ENCODE data around the gene GIPR. TPM values are rescaled to one million over a fixed set of nuclear protein-coding genes. Genes with fewer than 3 reads are reported as not detected.
"Not testable (repeated sequence)": the region's sequence is repeated elsewhere in the genome, so short reads cannot be mapped to it uniquely, and the experiment has no call there.

GIPR gene, protein sequence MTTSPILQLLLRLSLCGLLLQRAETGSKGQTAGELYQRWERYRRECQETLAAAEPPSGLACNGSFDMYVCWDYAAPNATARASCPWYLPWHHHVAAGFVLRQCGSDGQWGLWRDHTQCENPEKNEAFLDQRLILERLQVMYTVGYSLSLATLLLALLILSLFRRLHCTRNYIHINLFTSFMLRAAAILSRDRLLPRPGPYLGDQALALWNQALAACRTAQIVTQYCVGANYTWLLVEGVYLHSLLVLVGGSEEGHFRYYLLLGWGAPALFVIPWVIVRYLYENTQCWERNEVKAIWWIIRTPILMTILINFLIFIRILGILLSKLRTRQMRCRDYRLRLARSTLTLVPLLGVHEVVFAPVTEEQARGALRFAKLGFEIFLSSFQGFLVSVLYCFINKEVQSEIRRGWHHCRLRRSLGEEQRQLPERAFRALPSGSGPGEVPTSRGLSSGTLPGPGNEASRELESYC
- under 0.01 TPM in 1 of 2 replicates, not detected in the other for total RNA-seq

DNA sequence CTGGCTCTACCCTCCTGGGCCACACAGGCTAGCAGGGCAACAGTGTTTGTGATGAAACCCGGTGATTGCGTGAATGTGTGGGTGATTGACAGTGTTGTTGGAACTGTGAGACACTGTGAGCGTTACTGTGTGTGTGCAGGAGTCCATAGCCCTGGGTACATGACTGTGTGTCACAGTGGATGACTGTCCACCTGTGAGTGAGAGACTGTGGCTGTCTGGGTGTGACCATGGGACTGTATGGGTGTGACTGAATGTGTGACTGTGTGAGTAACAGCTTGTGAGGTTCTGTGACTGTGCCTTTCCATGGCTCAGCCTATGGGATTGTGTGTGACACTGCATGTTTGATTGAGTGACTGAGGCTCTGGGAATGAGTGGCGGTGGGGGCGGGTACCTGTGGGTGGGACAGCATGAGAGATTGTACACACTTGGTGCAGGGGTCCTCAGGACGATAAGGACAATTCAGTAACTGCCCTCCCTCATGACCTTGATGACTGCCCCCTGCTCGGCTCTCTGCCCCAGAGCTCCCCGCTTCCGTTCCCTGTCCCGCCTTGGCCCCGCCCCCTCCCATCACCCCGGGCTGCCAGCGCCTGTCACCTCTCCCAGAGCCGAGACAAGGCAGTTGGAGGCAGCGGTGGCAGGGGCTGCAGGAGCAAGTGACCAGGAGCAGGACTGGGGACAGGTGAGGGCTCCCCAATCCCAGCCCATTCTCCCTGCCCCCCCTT is at the start of gene GIPR:
GIPR (plus strand) TSS at position 602 of the 722 bp plus-strand sequence. CDS start 1,300 bp downstream, outside the sequence.
- no peak for DNase-seq (ENCODE audit: low read depth, low spot score)

DNA sequence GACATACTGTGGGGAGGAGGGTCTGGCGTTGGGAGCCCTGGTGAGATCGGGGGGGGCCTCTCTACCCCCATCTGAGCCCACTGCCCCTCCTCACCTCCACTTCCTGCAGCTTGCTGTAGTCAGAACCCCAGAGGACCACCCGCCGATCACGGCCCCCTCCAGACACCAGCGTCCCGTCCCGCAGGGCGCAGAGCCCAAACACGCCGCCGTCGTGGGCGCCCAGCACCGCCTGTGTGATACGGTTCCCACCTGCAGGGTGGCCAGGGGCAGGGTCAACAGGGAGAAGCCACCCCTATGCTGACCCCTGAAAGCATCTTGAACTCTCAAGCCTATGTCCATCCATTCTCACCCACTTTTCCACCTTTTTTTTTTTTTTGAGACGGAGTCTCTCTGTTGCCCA is 46.6 kb upstream of the GIPR start:
- DNase-seq (ENCODE audit: low read depth, low spot score): no peak

DNA sequence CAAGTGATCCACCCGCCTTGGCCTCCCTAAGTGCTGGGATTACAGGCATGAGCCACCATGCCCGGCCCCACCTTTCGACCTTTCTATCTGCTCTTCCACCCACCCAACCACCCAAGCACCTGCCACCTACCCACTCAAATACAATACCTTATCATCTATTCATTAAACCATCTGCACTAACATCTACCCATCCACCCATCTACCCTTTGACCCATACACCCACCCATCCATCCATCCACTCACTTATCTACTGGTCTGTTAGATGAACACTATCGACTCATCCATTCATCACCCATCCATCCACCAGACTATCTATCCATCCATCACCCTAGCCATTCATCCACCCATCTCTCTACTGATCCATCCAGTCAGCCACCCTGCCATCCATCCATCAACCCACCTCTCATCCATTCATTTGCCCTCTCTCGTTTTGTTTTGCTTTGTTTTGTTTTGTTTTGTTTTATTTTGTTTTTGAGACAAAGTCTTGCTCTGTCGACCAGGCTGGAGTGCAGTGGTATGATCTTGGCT is 46.0 kb upstream of the GIPR start:
- DNase-seq (ENCODE audit: low read depth, low spot score): no peak

DNA sequence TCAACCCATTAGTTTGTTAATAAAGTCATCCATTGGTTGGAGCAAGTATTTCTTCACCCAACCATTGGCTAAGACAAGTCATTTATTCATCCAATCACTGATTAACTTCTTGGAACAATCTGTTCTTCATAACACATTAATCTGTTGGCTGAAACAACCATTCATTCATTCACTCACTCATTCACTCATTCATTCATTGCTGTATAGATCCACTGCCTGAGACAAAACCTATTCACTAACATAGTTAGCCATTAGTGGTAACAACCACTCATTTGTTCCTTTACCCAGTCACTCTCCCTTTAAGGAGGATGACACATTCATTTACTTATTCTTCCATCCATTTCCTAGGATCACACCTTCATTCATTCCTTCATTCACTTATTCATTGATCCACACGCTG is 44.0 kb upstream of the GIPR start:
- DNase-seq (ENCODE audit: low read depth, low spot score): no peak

DNA sequence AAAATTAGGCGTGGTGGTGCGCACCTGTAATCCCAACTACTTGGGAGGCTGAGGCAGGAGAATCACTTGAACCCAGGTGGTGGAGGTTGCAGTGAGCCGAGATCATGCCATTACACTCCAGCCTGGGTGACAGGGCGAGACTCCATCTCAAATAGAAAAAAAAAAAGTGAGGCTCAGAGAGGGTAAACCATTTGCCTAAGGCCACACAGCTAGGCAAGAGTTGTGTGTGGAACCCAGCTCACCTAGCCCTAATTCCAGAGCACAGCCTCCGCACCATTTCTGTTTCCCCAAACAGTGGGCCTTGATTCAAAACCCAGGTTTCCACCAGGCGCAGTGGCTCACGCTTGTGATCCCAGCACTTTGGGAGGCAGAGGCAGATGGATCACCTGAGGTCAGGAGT is 39.8 kb upstream of the GIPR start:
- DNase-seq (ENCODE audit: low read depth, low spot score): not testable (repeated sequence)

DNA sequence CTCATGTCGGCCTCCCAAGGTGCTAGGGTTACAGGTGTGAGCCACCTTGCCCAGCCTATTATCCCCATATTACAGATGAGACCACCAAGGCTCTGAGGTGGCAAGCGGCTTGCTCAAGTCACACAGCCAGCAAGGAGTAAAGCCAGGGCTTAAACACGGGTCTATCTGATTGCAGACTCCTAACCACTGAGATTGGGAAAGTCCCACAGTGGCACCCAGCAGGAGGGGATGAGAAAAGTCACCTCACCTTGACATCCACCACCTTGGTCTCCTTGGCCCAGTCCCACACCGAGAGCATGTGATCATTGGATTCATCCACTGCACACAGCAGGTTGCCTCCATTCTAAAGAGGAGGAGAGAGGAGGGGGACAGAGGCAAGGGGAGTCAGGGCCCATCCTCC is 38.3 kb upstream of the GIPR start:
- DNase-seq (ENCODE audit: low read depth, low spot score): no peak

DNA sequence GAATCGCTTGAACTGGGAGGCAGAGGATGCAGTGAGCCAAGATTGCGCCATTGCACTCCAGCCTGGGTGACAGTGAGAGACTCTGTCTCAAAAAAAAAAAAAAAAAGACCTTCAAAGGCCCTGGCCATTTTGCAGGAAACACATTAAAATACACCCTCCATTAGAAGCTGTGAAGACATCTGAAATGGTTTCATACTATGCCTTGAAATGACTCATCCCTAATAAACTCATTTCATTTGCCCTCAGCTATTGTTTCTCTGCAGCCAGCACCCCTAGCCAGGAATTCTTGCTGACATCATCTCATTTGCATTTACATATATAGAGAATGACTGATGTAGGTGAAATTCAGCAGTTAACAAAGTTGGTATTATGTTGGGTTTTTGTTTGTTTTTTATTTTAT is 37.6 kb upstream of the GIPR start:
- DNase-seq (ENCODE audit: low read depth, low spot score): peak; percentile 76

DNA sequence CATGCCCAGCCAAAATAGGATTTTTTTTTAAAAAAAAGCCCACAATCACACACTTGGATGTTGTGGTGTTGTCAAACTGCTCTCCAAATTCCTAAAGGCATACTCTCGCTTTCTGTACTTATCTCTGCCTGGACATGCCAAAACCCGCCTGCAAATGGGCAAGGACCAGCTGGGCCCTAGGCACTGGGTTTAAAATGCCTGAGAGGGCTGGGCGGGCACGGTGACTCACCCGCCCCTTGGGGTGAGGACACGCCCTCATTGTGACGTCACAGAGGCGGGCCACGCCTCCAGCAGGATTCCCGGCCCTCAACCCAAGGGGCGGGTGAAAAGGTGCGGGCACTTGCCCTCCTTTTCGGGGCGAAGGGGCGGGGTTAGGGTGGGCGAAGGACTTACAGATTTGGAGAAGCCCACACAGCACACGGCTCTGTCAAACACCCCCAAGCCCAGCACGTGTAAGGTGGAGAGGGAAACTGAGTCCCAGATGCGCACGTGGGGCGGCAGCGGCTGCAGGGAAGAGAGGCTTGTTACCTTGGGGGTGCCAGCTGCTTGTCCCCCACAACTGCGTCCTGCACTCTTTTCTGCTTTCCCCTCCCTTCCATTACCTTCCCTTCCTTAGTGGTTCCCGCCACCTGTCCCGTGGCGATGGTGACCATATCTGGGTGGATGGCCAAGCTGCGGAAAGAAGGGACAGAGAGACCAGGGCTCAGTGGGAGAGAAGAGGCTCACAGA is 35.4 kb upstream of the GIPR start:
- no peak for DNase-seq (ENCODE audit: low read depth, low spot score)

DNA sequence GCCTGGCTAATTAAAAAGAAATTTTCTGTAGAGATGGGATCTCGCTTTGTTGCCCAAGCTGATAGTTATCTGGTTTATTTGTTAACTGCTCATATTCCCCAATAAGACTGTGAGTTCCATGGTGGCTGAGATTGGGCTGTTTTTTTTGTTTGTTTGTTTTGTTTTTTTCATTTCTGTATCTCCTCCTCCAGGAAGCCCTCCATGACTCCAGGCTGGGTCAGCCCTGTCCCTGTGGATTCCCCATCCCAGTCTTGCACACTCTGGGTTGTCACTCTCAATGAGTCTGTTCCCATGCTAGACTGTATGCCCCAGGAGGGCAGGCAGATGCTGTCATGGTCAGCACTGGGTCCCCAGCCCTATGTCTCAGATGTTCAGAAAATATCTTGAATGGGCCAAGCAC is 31.7 kb upstream of the GIPR start:
- DNase-seq (ENCODE audit: low read depth, low spot score): no peak

DNA sequence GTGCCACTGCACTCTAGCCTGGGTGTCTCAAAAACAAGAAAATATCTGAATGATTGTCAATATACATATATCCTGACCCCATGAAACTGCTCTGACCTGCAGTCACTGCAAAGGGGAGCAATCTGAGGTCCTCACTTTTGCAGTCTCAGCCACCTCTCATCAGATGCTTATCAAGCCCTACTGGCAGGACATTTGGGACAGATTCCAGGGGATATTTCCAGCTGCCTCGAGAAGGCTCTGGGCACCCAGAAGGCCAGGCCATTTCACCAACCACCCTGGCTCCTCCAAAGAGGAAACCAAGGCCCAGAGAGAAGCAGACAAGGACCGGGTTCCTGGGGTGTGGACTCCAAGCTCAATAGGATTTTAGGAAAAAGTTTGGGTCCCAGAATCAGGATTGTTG is 31.1 kb upstream of the GIPR start:
- DNase-seq (ENCODE audit: low read depth, low spot score): no peak

DNA sequence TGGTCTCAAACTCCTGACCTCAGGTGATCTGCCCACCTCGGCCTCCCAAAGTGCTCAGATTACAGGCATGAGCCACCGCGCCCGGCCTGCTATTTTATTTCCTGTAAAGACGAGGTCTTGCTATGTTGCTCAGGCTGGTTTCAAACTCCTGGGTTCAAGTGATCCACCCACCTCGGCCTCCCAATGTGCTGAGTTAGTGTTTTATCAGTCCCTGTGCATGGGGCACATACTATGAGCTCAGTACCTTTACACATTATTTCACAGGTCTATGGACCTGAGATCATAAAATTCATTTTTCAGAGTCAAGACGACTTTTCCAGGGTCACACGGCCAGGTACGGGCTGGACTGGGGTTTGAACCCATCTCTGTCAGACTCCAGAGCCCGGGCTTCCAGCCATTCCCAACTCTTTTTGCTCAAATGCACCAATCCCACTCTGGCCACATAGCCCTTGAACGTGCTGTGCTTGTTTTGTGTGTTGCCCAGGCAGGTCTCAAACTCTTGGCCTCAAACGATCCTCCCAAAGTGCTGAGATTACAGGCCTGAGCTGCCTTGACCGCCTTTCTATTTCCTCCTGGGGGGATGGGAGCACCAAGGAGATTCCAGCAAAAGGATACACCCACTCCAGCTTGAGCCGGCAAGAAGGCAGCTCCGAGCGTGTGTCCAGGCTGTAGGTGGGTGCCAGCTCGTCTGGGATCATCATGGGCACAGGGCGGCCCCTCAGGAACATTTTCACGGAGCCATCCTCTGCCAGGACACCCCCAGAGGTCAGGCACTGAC is 29.9 kb upstream of the GIPR start:
- DNase-seq (ENCODE audit: low read depth, low spot score): no peak

DNA sequence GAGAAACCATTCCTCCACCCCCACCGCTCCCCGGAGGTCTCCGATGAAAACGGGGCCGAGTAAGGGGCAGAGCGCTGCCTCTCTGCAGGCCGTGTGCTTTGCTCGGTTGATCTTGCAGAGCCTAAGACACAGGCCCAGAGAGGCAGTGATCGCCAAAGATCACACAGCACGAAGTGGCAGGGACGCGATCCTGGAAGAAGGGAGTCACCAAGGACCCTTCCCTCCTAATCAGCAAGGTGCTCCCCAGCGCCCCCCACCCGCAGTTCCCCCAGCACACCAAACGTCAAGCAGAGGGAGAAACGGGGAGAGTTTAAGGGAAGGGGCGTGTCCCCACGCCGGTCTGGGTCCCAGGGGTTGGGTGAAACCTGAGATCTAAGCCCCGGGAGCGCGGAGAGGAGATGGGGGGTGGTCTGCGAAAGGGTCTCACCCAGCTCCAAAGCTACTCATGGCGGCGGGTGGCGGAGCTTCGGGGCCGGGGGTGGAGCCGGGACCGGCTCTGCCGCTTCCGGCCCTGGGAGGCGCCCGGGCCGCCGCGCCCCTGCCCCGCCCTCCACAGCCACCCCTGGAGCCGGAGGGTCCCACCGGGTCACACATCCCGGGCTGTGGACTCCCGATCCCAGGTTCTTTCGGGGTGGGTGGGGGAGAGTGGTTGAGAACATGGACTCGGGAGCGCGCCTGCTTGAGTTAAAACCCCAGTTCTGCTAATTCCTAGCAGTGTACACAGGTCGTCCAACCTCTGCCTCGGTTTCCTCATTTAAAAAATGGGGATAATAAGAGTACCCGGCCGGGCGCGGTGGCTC is 28.9 kb upstream of the GIPR start, which contains the start of gene EML2:
EML2 (minus strand) TSS at position 468 of the 800 bp plus-strand sequence; CDS start at position 447, 21 bp downstream.
- no peak for DNase-seq (ENCODE audit: low read depth, low spot score)

DNA sequence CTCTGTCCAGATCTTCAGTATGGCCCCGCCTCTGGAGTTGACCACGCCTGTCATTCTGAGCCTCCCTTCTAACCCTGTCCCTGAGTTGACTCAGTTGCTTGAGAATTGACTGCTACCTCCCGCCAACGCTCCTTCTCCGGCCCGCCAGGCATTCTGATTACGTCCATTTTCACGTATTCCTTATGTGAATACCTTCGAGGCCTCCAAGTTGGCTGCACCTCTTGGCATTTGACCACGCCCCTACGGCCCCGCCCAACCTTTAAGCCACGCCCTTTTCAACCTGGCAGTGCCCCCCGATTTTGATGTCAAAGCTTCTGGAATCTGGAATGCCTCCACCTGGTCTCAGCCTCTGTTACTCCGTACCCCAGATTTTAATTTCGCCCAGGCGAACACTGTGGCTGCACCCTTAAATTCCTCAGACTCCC is 27.2 kb upstream of the GIPR start:
- no peak for DNase-seq (ENCODE audit: low read depth, low spot score)

DNA sequence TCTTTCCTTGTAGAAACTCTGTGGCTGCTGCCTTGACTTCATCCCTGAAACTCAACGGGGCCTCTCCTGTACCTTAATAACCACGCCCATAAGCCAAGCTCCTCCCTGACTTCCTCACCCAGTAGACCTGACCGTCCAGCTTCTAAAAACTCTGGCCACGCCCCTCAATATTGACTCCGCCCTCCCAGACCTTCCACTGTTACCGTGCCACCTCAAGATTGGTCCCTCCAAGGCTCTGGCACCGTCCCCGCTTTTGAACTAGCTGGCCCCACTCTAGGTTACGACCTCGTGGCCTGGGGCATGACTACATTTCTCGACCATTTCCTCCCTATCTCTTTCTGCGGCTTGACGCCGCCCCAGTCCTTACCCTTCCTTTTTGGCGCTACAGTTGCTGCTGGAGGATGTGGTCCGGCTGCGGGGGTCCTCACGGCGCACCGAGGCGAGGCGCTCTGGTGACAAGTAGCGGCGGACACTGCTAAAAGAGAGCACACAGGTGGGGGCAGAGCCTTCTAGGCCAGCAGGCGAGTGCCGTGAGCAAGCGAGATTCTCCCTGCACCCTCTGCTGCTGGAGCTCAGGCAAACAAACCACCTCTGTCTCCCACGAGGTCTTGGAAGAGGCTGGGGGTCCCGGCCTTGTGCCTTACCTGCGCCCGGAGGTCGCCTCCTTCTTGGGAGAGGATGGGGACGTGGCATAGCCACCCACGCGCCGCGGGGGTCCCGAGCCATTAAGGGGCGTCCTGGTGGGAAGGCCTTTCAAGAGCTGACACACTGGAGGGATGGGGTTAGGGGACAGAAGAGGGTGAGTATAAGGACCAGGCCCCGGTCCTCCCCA is 26.5 kb upstream of the GIPR start:
- DNase-seq (ENCODE audit: low read depth, low spot score): no peak

DNA sequence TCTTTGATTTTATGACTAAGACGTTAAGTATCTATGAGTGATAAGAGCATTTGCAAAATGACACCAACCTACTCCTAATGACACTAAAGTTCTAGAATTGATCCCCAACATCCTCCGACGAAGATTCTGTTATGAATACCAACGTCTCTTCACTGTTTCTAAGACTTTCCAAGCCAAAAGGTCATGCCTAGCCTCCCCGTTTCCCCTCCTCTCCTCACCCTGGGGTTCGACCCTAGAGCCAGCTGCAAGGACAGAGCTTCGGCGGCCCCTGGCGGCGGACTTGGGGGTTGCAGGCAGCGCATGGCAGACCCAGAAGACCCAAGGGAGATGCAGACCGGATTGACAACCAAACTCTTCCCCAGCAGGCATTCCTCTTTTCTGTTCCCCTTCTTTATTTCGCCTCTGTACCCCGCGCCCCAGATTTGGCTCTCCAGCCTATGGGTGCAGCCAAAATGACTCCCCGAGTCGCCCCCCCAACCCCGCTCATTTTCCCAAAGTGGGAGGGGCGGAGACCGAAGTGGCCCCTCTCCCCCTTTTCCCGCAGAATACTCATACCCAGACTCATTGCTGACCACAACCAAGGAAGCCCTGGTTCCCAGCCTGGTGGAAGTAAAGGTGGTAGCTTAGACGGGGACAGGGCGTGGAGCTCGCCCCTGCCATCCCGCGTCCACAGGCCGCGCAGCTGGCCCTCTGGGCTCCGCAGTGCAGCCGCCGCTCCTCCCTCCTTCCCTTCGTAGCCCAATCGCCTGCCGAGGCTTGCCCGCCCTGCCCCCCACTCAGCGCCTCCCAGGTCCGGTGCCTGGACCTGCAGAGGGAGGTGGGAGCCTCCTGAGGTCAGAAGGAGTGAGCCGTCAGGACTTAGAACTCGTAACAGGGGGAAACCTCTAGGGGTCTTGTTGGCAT is 24.7 kb upstream of the GIPR start:
- no peak for DNase-seq (ENCODE audit: low read depth, low spot score)

DNA sequence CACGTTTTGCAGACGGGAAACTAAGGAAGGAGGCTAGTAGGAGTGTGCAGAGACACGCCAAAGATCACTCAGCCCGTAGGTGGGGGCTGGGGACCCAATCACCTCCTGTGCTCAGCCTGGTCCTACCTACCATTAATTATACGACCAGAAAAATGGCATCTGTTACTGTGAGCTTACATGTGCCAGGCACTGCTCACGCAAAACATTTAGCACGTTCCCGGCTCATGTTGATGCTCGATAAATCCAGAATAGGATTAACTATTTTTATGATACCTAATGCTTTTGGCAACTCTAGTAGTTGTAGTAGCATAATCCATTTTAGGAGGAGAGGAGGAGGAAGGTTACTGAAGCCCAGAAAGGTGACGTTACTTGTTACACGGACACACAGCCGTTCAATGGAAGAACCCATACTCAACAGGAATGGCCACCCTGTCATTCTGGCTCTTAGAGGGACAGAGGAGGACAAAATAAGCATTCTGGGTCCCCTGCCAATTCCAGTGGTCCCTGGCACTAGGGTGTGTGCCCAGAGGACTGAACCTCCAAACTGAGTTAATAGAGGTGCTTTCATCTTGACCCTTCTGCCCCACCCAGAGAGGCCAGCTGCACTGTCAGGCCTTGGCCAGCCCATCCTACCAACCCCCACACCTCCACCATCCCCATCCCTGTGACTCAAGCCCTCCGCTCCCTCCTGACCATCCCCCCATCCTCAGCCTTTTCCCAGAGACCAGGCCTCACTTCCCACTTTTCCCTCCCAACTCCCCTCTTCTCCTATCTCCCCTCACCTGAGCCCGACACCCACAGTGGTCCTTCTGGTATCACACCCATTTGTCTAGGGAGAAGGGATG is 23.9 kb upstream of the GIPR start:
- DNase-seq (ENCODE audit: low read depth, low spot score): no peak

DNA sequence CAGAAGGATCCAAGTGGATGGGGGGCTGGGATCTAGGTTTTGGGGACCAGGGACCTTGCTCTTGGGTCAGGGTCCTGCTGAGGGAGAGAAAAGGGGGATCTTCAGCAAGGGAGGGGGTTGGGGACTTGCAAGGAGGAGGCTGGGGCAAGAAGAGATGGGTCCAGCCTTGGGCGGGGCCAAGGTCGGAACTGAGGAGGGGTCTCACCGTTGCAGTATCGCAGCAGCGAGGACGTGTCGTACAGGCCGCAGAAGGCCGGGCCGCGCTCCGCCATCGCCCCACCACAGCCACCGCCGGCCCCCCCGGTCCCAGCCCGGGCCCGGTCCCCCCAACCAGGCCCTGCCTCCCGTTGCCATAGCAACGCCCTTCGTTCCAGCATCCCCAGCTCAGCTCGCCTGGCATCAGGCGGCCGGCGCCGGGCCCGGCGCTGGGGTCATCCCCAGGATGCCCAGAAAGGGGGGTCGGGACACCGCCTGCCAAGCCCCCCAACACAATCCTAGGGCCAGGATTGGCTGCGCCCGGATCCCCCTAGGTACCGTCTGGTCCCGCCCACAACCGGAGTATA is 22.9 kb upstream of the GIPR start:
- no peak for DNase-seq (ENCODE audit: low read depth, low spot score)

Data from pulmonary artery endothelial cell (primary cell).